HG02870 (cell line): ENCODE results near the gene DARS1.

Experiments
- ATAC-seq: cut with Tn5 transposase; IDR thresholded peaks from one replicate; pipeline ENCODE4 v1.9.1; 2021; ENCODE audit warnings: mild to moderate bottlenecking, moderate library complexity; ENCODE audit not compliant: unreplicated experiment

Gene DARS1

GRCh38 chr2:135985018-135985825 lies at the start of gene DARS1:
Gene DARS1, minus strand, starts transcription at chr2:135985626. Its CDS starts 158 bp downstream, at chr2:135985468.
- peak; percentile 79 for ATAC-seq

GRCh38 chr2:136034629-136035028 lies 49.2 kb upstream of the DARS1 start:
- no peak for ATAC-seq

- no peak for ATAC-seq
Measured at GRCh38 chr2:136032817-136033535, 47.5 kb upstream of the DARS1 start.

GRCh38 chr2:136032192-136032591 lies 46.8 kb upstream of the DARS1 start:
- no peak for ATAC-seq

GRCh38 chr2:136031711-136032110 lies 46.3 kb upstream of the DARS1 start:
- no peak for ATAC-seq

- ATAC-seq, result no peak
Measured at GRCh38 chr2:136030406-136030805, 45.0 kb upstream of the DARS1 start.

- peak; percentile 90 for ATAC-seq
Measured at GRCh38 chr2:136029149-136029548, 43.7 kb upstream of the DARS1 start.

- no peak for ATAC-seq
Measured at GRCh38 chr2:136028001-136028400, 42.6 kb upstream of the DARS1 start.

GRCh38 chr2:136027112-136027511 lies 41.7 kb upstream of the DARS1 start:
- no peak for ATAC-seq

- no peak for ATAC-seq
Measured at GRCh38 chr2:136025057-136025973, 39.9 kb upstream of the DARS1 start.

GRCh38 chr2:136024616-136025015 lies 39.2 kb upstream of the DARS1 start:
- no peak for ATAC-seq

- ATAC-seq, result no peak
Measured at GRCh38 chr2:136024185-136024584, 38.8 kb upstream of the DARS1 start.

GRCh38 chr2:136023416-136023815 lies 38.0 kb upstream of the DARS1 start:
- no peak for ATAC-seq

- ATAC-seq, result no peak
Measured at GRCh38 chr2:136022396-136023146, 37.1 kb upstream of the DARS1 start.

- no peak for ATAC-seq
Measured at GRCh38 chr2:136021976-136022375, 36.5 kb upstream of the DARS1 start.

- ATAC-seq, result no peak
Measured at GRCh38 chr2:136021406-136021805, 36.0 kb upstream of the DARS1 start.

- no peak for ATAC-seq
Measured at GRCh38 chr2:136020831-136021230, 35.4 kb upstream of the DARS1 start.

- no peak for ATAC-seq
Measured at GRCh38 chr2:136019825-136020224, 34.4 kb upstream of the DARS1 start.

GRCh38 chr2:136019306-136019705 lies 33.9 kb upstream of the DARS1 start:
- peak; percentile 68 for ATAC-seq

GRCh38 chr2:136017786-136018185 lies 32.4 kb upstream of the DARS1 start:
- no peak for ATAC-seq
